Epithelial cell of prostate (primary cell): Measurements from ENCODE around the gene HUWE1.

Experiments
- DNase-seq: peaks from one replicate; pipeline ENCODE4 v3.0.0-alpha.2; 2011; ENCODE audit warnings: low read depth, low spot score
- H3K27ac ChIP-seq: fragments of 450-650 bp; 2 replicates; pipeline ENCODE4 v1.5.1; 2017; ENCODE audit warnings: mild to moderate bottlenecking

HUWE1 gene

GRCh38 chrX:53631156-53631555 is 55.4 kb downstream of the HUWE1 start:
- H3K27ac ChIP-seq = no peak overlapping the region

GRCh38 chrX:53630261-53630660 is 56.3 kb downstream of the HUWE1 start:
- no peak overlapping the region for H3K27ac ChIP-seq
- DNase-seq = no peak

More at GRCh38 chrX:53631156-53631555, 55.4 kb downstream of the HUWE1 start:
- no peak for DNase-seq

- H3K27ac ChIP-seq = no peak overlapping the region
- DNase-seq = no peak
Measured at GRCh38 chrX:53622431-53622830, 64.1 kb downstream of the HUWE1 start.

- no peak overlapping the region for H3K27ac ChIP-seq
- no peak for DNase-seq
Measured at GRCh38 chrX:53621418-53621986, 65.0 kb downstream of the HUWE1 start.

- DNase-seq = no peak
Measured at GRCh38 chrX:53616946-53617345, 69.6 kb downstream of the HUWE1 start.

GRCh38 chrX:53606456-53606855 is 80.1 kb downstream of the HUWE1 start:
- DNase-seq = no peak
- no peak overlapping the region for H3K27ac ChIP-seq

More at GRCh38 chrX:53616946-53617345, 69.6 kb downstream of the HUWE1 start:
- H3K27ac ChIP-seq = no peak overlapping the region

GRCh38 chrX:53605004-53605403 is 81.5 kb downstream of the HUWE1 start:
- no peak for DNase-seq
- H3K27ac ChIP-seq = no peak overlapping the region

- H3K27ac ChIP-seq = no peak overlapping the region
- DNase-seq = no peak
Measured at GRCh38 chrX:53599781-53600396, 86.6 kb downstream of the HUWE1 start.

- no peak overlapping the region for H3K27ac ChIP-seq
Measured at GRCh38 chrX:53598169-53598568, 88.3 kb downstream of the HUWE1 start.

GRCh38 chrX:53595266-53595810 is 91.2 kb downstream of the HUWE1 start:
- DNase-seq = no peak
- no peak overlapping the region for H3K27ac ChIP-seq

More at GRCh38 chrX:53598169-53598568, 88.3 kb downstream of the HUWE1 start:
- no peak for DNase-seq

- no peak overlapping the region for H3K27ac ChIP-seq
- DNase-seq = no peak
Measured at GRCh38 chrX:53594354-53594753, 92.2 kb downstream of the HUWE1 start.

- DNase-seq = no peak
- no peak overlapping the region for H3K27ac ChIP-seq
Measured at GRCh38 chrX:53587795-53588420, 98.6 kb downstream of the HUWE1 start.

- no peak for DNase-seq
- no peak overlapping the region for H3K27ac ChIP-seq
Measured at GRCh38 chrX:53584891-53585290, 101.6 kb downstream of the HUWE1 start.

- DNase-seq = no peak
- no peak overlapping the region for H3K27ac ChIP-seq
Measured at GRCh38 chrX:53583571-53583970, 102.9 kb downstream of the HUWE1 start.

GRCh38 chrX:53580742-53581504 is 105.6 kb downstream of the HUWE1 start:
- DNase-seq = no peak
- no peak overlapping the region for H3K27ac ChIP-seq

- DNase-seq = no peak
- H3K27ac ChIP-seq = no peak overlapping the region
Measured at GRCh38 chrX:53571494-53571893, 115.0 kb downstream of the HUWE1 start.

- no peak for DNase-seq
- H3K27ac ChIP-seq = no peak overlapping the region
Measured at GRCh38 chrX:53563324-53563723, 123.2 kb downstream of the HUWE1 start.

- no peak for DNase-seq
Measured at GRCh38 chrX:53561912-53562311, 124.6 kb downstream of the HUWE1 start.

GRCh38 chrX:53558646-53559045 is 127.9 kb downstream of the HUWE1 start:
- H3K27ac ChIP-seq = no peak overlapping the region

More at GRCh38 chrX:53561912-53562311, 124.6 kb downstream of the HUWE1 start:
- H3K27ac ChIP-seq = no peak overlapping the region

GRCh38 chrX:53556868-53557267 is 129.7 kb downstream of the HUWE1 start:
- no peak overlapping the region for H3K27ac ChIP-seq
- no peak for DNase-seq

More at GRCh38 chrX:53558646-53559045, 127.9 kb downstream of the HUWE1 start:
- DNase-seq = no peak
